B cell (primary cell): ENCODE measurements around the gene FBLN7. TPM values are rescaled to one million over a fixed set of nuclear protein-coding genes. Genes with fewer than 3 reads are reported as not detected.

ENCODE experiments used
- ATAC-seq: fragments of 200-7000 bp; cut with Tn5 transposase; one replicate; pipeline ENCODE4 v1.10.0; 2021; ENCODE audit warnings: low read depth, mild to moderate bottlenecking, moderate number of reproducible peaks, moderate library complexity
- CTCF ChIA-PET: fragments of 350-600 bp; sonication (Branson Sonifier 250); formaldehyde crosslinking; loops from one replicate; lab custom pipeline; 2021; ENCODE audit warnings: antibody characterized with exemption, inconsistent platforms; lab: Charles Lee
- POLR2A ChIA-PET: fragments of 350-600 bp; sonication (Branson Sonifier 250); formaldehyde crosslinking; loops from one replicate; lab custom pipeline; 2021; ENCODE audit warnings: antibody characterized with exemption; lab: Charles Lee
- DNase-seq: peaks from one replicate; pipeline ENCODE4 v3.0.0; 2013
- H2AFZ ChIP-seq: 2 replicates; pipeline ENCODE4 v1.6.1; 2012; ENCODE audit warnings: mild to moderate bottlenecking, low read depth, low read length; ENCODE audit not compliant: insufficient read depth, poor library complexity, severe bottlenecking
- H3K27ac ChIP-seq, 2 donors: 1 replicate in 1 of 2; 2 replicates in 1 of 2; pipeline ENCODE4 v1.5.1; 2012 to 2013; ENCODE audit warnings: low read length in 2 of 2, mild to moderate bottlenecking in 2 of 2, moderate library complexity in 1 of 2
- H3K27me3 ChIP-seq, 4 experiments: fragments of 200-600 bp in 1 of 4; sonication (generic) in 1 of 4; replicated peaks in 1 of 4; 1 replicate in 2 of 4; 2 replicates in 2 of 4; pipeline versions ENCODE4 v1.6.1 to v1.7.0; 2013 to 2016; ENCODE audit warnings: low read length in 3 of 4, mild to moderate bottlenecking in 2 of 4, mixed read lengths in 1 of 4, moderate library complexity in 1 of 4; ENCODE audit not compliant: insufficient read depth in 4 of 4, control insufficient read depth in 3 of 4; ENCODE audit errors: control extremely low read depth in 1 of 4
- H3K36me3 ChIP-seq, 2 experiments: replicated peaks in 1 of 2; 1 replicate in 1 of 2; 2 replicates in 1 of 2; pipeline versions ENCODE4 v1.6.1 to v1.7.1; 2013; ENCODE audit warnings: low read length in 1 of 2; ENCODE audit not compliant: insufficient read depth in 2 of 2, control insufficient read depth in 1 of 2; ENCODE audit errors: control extremely low read depth in 1 of 2, extremely low read depth in 1 of 2
- H3K4me1 ChIP-seq, 2 donors: fragments of 200-600 bp in 1 of 2; sonication (generic) in 1 of 2; 1 replicate in 1 of 2; 2 replicates in 1 of 2; pipeline versions ENCODE4 v1.5.1 to v1.6.1; 2013 to 2017; ENCODE audit warnings: low read length in 2 of 2; ENCODE audit not compliant: control insufficient read depth in 2 of 2, insufficient read depth in 2 of 2
- H3K4me2 ChIP-seq: replicated peaks from 2 replicates; pipeline ENCODE3; 2012; ENCODE audit warnings: mild to moderate bottlenecking, low read depth, low read length; ENCODE audit not compliant: poor library complexity, severe bottlenecking
- H3K4me3 ChIP-seq, 5 experiments: fragments of 200-600 bp in 1 of 5; sonication (generic) in 1 of 5; 1 replicate in 3 of 5; 2 replicates in 2 of 5; pipeline versions ENCODE4 v1.5.1 to v1.7.0; 2011 to 2016; ENCODE audit warnings: low read length in 4 of 5, mild to moderate bottlenecking in 4 of 5, low read depth in 2 of 5, control low read depth in 1 of 5, moderate library complexity in 1 of 5; ENCODE audit not compliant: insufficient read depth in 1 of 5; ENCODE audit errors: control extremely low read depth in 1 of 5, extremely low read depth in 1 of 5
- H3K79me2 ChIP-seq: fragments of 200-600 bp; sonication (generic); one replicate; pipeline ENCODE4 v1.6.0; 2016; ENCODE audit warnings: low read length; ENCODE audit not compliant: control insufficient read depth, insufficient read depth
- H3K9ac ChIP-seq: fragments of 200-600 bp; sonication (generic); 2 replicates; pipeline ENCODE4 v1.6.1; 2017; ENCODE audit warnings: mild to moderate bottlenecking, low read length, moderate library complexity
- H3K9me3 ChIP-seq, 3 donors: one replicate each; pipeline versions ENCODE4 v1.6.1 to v1.7.1; 2013; ENCODE audit warnings: low read length in 2 of 3; ENCODE audit not compliant: control insufficient read depth in 2 of 3, insufficient read depth in 1 of 3; ENCODE audit errors: control extremely low read depth in 1 of 3
- H4K20me1 ChIP-seq: 2 replicates; pipeline ENCODE4 v1.6.0; 2012; ENCODE audit warnings: mild to moderate bottlenecking, low read length; ENCODE audit not compliant: insufficient read depth, control insufficient read depth, poor library complexity, severe bottlenecking
- H3K27ac Mint-ChIP-seq: one replicate; pipeline ENCODE4 v1.8.0; 2021; ENCODE audit warnings: mixed read lengths
- H3K27me3 Mint-ChIP-seq: one replicate; pipeline ENCODE4 v1.8.0; 2021; ENCODE audit warnings: mixed read lengths
- H3K4me1 Mint-ChIP-seq: one replicate; pipeline ENCODE4 v1.8.0; 2021; ENCODE audit warnings: mixed read lengths
- H3K4me3 Mint-ChIP-seq: one replicate; pipeline ENCODE4 v1.8.0; 2021; ENCODE audit warnings: mixed read lengths
- H3K9me3 Mint-ChIP-seq: one replicate; pipeline ENCODE4 v1.8.0; 2022; ENCODE audit warnings: mixed read lengths; ENCODE audit not compliant: insufficient read depth
- EZH2 ChIP-seq: IDR thresholded peaks from 2 replicates; pipeline ENCODE4 v1.6.1; 2012; ENCODE audit warnings: borderline replicate concordance, low read depth, mild to moderate bottlenecking, moderate library complexity, low read length; ENCODE audit not compliant: insufficient read depth, poor library complexity, severe bottlenecking
- WGBS: methylation state at CpG from one replicate; pipeline ENCODE4 v1.1.5; 2013; ENCODE audit warnings: missing lambda C conversion rate; ENCODE audit not compliant: insufficient coverage; 5-methylcytosine and 5-hydroxymethylcytosine counted together
- intact Hi-C: fragments of 100-400 bp; cut with micrococcal nuclease; formaldehyde crosslinking; loops from one replicate; pipeline ENCODE4 v1.10.0; 2022
- polyA plus RNA-seq: library from polyadenylated mRNA; depleted of rRNA; stranded (reverse); fragments of >200 nt; gene quantifications from 2 replicates; pipeline ENCODE4 v1.2.3, GENCODE V29; 2012
- total RNA-seq, 2 donors: library from RNA; stranded (reverse); fragments of 120-200 nt in 1 of 2; gene quantifications; 1 replicate in 1 of 2; 2 replicates in 1 of 2; pipeline versions ENCODE4 v1.2.3 to v1.2.4, GENCODE V29; 2013 to 2022
- TF ChIP-seq, protein P1 (sequence below): fragments of 200-600 bp; IDR thresholded peaks from one replicate; pipeline ENCODE4 v1.8.0; 2022; ENCODE audit warnings: antibody characterized with exemption, mild to moderate bottlenecking

Gene FBLN7
- total and polyA plus RNA-seq, 2 donors (not counting 1 experiment from before 2014, with no cell fraction given), result 0.13 to 1.1 TPM

DNA sequence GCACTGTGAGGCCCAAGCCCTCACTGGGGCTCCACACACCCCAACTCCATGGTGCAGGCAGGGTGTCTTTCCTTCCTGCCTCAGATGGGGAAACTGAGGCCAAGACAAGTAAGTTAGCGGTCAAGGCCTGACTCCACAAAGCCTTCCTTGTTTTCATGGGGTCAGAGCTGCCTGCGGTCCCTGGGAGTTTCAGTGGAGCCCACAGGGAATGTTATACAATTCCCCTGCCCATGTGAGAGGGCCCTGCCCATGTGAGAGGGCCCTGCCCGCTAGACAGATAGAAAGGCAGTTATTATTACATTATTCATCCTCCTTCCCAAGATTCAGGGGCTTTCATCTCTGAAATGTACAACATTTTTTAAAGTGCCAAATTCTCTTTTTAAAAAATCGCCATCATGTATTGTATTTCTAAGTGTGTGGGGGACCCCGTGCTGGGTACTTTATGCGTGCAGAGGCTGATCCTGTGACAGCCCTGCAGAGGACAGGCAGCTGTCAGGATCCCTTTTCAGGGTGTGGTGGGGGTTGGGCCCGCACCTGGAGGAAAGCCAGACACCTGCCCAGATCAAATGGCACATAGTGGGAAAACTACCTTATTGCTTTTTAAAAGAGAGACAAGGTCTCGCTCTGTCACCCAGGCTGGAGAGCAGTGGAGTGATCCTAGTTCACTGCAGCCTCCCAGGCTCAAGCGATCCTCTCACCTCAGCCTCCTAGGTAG, 23.4 kb downstream of the FBLN7 start:
- Mint-ChIP-seq H3K27ac (peak overlapping the region; percentile 56), H3K9me3 (no peaks in the 10 kb centered on the region), H3K4me1 (peaks cover 14% of the 10 kb centered on the region), H3K27me3 (no peaks in the 10 kb centered on the region), H3K4me3 (no peak overlapping the region)
- POLR2A ChIA-PET, result interaction anchor here (0.8 kb wide), 1 partner anchor 24 kb away, joined by 6 read pairs; no protein-coding TSS in a partner anchor
- H3K27ac ChIP-seq, result no peak overlapping the region
- peaks cover 0 to 15% (median 0%) of the 10 kb centered on the region in 3 donors for H3K9me3 ChIP-seq
- WGBS, result 100% methylated on average over 5 of the region's 9 CpGs
- no peaks in the 10 kb centered on the region for H3K36me3 ChIP-seq
- CTCF ChIA-PET, result no interaction called here
- H3K4me1 ChIP-seq, result peaks cover 2 to 9% of the 10 kb centered on the region in 2 donors
- TF ChIP-seq, protein P1, sequence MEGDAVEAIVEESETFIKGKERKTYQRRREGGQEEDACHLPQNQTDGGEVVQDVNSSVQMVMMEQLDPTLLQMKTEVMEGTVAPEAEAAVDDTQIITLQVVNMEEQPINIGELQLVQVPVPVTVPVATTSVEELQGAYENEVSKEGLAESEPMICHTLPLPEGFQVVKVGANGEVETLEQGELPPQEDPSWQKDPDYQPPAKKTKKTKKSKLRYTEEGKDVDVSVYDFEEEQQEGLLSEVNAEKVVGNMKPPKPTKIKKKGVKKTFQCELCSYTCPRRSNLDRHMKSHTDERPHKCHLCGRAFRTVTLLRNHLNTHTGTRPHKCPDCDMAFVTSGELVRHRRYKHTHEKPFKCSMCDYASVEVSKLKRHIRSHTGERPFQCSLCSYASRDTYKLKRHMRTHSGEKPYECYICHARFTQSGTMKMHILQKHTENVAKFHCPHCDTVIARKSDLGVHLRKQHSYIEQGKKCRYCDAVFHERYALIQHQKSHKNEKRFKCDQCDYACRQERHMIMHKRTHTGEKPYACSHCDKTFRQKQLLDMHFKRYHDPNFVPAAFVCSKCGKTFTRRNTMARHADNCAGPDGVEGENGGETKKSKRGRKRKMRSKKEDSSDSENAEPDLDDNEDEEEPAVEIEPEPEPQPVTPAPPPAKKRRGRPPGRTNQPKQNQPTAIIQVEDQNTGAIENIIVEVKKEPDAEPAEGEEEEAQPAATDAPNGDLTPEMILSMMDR, result no peak
- TF ChIP-seq EZH2, result no peak
- ATAC-seq (no peak), DNase-seq (no peak)
- intact Hi-C loops, result no loop called here
- H4K20me1 ChIP-seq, result no peaks in the 10 kb centered on the region
- no peak overlapping the region for H2AFZ ChIP-seq
- H3K4me2 ChIP-seq, result no peak overlapping the region
- no peaks in the 10 kb centered on the region for H3K27me3 ChIP-seq
- no peak overlapping the region for H3K9ac ChIP-seq
- H3K4me3 ChIP-seq, result no peak overlapping the region
- no peaks in the 10 kb centered on the region for H3K79me2 ChIP-seq

DNA sequence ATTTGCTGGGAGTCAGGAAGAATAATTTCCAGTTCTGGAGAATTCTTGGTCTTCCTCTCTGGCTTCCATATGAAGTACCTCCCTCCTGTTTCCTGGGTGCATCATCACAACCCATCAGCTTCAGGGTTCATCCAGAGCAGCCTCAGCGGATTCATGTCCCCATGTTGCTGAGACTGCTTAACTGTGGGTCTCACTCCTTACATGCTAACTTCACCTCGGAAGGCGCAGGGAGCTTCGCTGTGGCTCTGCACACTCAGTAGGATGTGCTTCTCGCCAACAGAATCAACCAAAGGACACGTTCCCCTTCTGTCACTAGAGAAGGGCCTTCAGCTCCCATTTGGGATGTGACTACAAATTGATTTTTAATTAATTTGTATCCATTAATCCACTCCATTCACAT, 24.2 kb downstream of the FBLN7 start:
- DNase-seq (no peak), ATAC-seq (no peak)
- Histone ChIP-seq H3K27me3 (no peaks in the 10 kb centered on the region), H4K20me1 (no peaks in the 10 kb centered on the region), H3K9me3 (peaks cover 0 to 15% (median 0%) of the 10 kb centered on the region in 3 donors), H3K36me3 (no peaks in the 10 kb centered on the region), H3K27ac (no peak overlapping the region), H2AFZ (no peak overlapping the region), H3K4me3 (no peak overlapping the region), H3K79me2 (no peaks in the 10 kb centered on the region), H3K4me2 (no peak overlapping the region), H3K9ac (no peak overlapping the region), H3K4me1 (peaks cover 0 to 3% of the 10 kb centered on the region in 2 donors)
- ChIA-PET POLR2A (no interaction called here), CTCF (interaction anchor here (0.7 kb wide), 1 partner anchor 9 kb away, joined by 3 read pairs; no protein-coding TSS in a partner anchor)
- WGBS, result 100% methylated on average over 5 of the region's 6 CpGs
- intact Hi-C loops, result no loop called here
- TF ChIP-seq, protein P1, result no peak
- TF ChIP-seq EZH2, result no peak
- Mint-ChIP-seq H3K27ac (peak overlapping the region; percentile 32), H3K4me1 (peaks cover 11% of the 10 kb centered on the region), H3K4me3 (no peak overlapping the region), H3K9me3 (no peaks in the 10 kb centered on the region), H3K27me3 (no peaks in the 10 kb centered on the region)
